Inflammatory macrophage (primary cell): ENCODE measurements around the gene FAM43A.

Experiments
- DNase-seq, 2 donors: peaks; one replicate each; pipeline ENCODE4 v3.0.0-alpha.2; 2020 to 2022

Gene FAM43A

DNA sequence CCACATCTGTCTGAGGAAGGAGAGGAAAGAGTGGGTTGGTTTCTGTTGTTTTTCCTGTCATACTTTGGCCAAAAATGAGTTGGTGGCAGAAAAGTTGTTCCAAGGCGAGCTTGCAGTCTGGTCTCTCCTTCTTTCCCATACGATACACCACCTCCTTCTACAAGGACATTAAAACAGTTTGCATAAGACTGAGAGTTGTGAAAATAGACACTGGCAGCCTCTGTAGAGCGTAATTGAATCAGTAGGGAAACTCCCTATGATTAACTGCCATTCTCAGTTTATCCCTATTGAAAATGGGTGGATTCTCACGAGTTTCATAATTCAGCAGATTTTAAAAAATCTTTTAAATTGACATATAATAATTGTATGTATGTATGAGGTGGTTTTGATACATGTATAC lies 10.0 kb upstream of the FAM43A start:
- DNase-seq = peak in 1 of 2 donors; percentile 58

DNA sequence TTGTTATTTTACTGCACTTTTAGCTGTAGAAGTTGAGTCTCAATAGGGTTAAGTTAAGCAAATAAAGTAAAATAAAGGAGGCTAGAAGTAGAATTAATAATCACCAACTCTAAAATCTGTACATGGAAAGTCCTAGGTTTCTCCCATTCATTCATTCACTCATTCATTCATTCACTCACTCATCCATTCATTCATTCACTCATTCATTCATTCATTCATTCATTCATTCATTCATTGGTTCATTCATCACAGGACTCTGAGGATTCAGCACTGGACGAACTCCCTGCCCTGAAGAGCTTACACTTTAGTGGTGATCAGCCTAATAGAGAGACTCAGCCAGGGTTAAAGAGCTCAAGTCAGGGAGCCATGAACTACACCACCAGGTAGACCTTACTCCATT lies 9.2 kb upstream of the FAM43A start:
- no peak for DNase-seq

DNA sequence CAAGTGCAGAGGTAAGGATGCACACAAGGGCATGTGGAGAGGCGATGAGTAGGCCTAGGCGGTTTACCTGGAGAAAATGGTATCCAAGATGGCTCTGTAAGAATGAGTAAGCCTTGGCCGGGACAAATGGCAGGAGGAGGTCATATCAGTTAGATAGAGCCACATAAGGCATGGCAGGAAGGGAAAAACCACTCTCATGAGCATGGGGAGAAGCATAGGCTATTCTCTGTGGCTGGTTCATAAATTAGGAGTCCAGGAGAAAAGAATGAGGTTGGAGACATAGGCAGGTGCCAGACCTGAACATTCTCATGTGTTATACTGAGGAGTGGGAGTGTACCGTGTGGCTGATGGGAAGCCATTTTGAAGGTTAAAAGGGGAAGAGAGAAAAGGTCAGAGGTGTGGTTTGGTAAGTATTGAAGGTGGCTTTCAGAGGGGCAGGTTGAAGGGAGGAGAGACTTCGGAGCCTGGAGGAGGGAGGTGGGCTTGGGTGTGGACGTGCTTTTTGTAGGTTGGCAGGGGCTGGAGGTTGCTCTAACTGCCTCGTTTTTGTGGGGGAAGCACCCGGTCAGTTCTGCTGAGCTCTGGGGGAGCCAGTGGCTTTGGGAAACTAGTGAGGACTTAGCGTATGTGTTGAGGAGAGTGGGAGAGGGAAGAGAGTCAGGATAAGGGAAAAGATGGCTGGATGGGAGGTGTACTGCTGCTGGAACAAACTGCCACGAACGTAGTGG lies 4.6 kb upstream of the FAM43A start:
- no peak for DNase-seq

GRCh38 chr3:194682189-194682693 lies 3.4 kb upstream of the FAM43A start:
- peak in 1 of 2 donors; percentile 77 for DNase-seq

DNA sequence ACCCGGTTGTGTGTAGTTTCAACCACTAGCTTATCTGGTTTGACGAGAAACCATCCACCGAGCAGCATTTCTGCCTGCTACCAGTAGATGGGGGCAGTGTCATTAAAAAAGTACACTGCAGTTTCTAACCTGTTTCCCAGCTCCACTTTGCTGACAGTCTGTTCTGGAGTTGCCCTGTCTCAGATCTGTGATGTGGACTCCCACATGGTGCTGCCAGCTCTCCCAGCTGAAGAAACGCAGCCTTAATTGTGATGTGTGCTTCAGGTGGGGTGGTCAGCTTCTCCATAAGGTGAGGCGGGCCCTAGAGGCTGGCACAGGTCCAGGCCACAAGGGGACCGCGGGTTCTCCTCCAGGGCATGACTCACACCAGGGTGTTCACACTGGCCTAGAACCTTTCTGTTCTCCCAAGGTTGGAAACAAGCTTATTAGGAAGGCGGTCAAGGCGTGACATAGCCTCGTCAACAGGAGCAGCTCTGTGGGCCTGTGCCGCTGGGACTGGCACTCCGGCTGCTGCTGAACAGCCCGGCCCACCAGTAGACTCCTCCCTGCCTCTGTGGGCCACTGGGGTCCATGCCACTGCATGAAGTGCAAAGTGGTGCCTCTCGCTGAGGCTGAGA lies 2.9 kb upstream of the FAM43A start:
- peak in 1 of 2 donors; percentile 70 for DNase-seq

- DNase-seq = no peak
These were observed 2.3 kb upstream of the FAM43A start for GRCh38 chr3:194683380-194683779.

GRCh38 chr3:194685065-194685717 lies 492 bp upstream of the FAM43A start:
- no peak for DNase-seq

GRCh38 chr3:194686414-194686815 lies 732 bp downstream of the FAM43A start:
- DNase-seq = peak in 1 of 2 donors; percentile 18

DNA sequence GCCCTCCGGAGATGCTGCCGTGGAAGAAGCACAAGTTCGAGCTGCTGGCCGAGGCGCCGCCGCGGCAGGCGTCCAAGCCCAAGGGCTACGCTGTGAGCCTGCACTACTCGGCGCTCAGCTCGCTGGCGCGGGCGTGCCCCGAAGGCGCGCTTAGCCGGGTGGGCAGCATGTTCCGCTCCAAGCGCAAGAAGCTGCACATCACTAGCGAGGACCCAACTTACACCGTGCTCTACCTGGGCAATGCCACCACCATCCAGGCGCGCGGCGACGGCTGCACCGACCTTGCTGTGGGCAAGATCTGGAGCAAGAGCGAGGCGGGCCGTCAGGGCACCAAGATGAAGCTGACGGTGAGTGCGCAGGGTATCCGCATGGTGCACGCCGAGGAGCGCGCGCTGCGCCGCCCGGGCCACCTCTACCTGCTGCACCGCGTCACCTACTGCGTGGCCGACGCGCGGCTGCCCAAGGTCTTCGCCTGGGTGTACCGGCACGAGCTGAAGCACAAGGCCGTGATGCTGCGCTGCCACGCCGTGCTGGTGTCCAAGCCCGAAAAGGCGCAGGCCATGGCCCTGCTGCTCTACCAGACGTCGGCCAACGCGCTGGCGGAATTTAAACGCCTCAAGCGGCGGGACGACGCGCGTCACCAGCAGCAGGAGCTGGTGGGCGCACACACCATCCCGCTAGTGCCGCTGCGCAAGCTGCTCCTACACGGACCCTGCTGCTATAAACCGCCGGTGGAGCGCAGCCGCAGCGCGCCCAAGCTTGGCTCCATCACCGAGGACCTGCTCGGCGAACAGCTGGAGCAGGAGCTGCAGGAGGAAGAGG lies 1.3 kb downstream of the FAM43A start:
- peak in 1 of 2 donors; percentile 24 for DNase-seq

DNA sequence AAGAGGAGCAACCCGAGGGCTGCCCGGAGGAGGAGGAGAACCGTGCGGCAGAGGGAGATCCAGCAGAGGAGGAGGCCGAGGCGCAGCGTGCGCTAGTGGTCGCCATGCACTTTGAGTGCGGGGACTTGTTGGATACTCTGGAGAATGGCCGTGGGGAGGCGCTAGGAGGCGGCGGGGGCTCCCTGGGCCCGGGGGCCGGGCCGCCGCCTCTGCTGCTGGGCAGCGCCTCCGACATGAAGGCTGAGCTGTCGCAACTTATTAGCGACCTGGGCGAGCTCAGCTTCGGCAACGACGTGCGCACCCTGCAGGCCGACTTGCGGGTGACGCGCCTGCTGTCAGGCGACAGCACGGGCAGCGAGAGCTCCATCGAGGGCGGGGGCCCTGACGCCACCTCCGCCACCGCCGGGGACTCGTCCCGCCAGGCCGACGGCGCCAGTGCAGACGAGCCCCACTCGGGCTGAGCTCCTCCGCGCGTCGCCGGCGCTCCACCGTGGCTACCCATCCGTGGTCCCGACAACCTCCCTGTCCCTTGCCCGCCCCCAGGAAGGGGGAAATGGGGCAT lies 2.0 kb downstream of the FAM43A start:
- DNase-seq = peak; percentile 61 to 73

DNA sequence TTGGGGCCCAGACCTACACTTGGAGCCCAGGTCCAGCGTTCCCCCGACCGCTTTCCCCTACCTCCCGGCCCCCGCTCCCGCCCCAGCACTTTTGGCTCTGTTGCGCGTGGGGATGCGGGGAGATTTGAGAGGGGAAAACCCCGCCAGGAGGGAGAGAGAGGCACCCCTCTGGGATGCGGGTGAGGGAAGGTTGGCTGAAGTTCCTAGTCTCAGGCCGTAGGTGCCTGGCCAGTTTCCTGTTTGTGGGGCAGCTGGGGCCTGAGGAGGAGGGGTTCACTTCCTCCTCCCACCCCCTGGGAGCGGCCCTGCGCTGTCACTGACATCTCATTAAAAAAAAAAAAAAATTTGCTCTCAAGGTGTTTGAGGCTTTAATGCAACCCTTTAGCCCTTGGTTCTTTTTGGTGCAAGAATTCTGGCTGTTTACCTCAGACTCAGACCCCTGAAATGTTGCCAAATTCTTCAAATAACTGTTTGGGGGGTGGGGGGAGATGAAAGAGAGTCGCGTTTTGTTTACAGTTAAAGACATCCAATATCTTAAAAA lies 2.6 kb downstream of the FAM43A start:
- peak; percentile 45 to 66 for DNase-seq

DNA sequence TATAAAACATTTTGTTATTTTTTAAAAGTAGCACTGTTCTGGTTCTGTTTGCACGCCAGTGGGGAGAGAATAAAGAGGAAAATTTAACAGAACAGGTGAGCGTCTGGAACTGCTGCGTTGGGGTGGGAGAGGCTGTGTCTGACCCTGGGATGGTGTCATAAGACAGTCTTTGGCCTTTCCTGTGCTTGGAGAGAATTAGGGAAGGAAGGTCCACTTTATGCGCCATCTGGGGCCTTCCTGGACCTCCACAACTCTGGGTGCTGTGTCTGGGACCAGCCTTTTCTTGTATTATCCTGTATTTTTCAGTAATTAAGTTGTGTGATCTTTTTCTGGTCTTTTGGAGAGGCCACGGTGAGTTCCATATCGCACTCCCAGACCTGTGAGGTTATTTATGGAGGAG lies 3.3 kb downstream of the FAM43A start:
- DNase-seq = no peak

GRCh38 chr3:194689493-194689944 lies 3.8 kb downstream of the FAM43A start:
- DNase-seq = peak; percentile 10 to 65

- DNase-seq = no peak
These were observed 5.1 kb downstream of the FAM43A start for GRCh38 chr3:194690501-194691372.

GRCh38 chr3:194691481-194692283 lies 6.0 kb downstream of the FAM43A start:
- no peak for DNase-seq

DNA sequence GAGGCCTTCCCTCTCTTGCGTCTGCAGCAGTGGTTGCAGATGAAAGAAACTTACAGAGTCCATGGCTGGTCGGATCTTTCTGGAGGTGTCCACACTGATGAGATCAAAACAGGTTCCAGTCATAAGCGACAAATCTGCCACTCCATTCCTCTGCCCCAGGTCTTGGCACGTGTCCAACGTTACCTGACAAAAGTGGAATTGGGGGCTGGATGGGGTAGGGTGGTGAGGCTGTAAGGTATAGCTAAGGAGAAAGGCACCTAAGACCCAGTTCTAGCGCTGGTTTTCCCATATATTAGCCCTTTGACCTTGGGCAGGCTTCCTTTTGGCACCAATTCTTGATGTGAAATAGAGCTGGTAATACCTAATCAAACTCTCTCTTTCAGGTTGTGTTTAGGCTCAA lies 11.0 kb downstream of the FAM43A start:
- DNase-seq = no peak

- DNase-seq = no peak
These were observed 16.9 kb downstream of the FAM43A start for GRCh38 chr3:194702545-194702944.

- no peak for DNase-seq
These were observed 19.5 kb downstream of the FAM43A start for GRCh38 chr3:194705227-194705626.

GRCh38 chr3:194705761-194706160 lies 20.1 kb downstream of the FAM43A start:
- no peak for DNase-seq

GRCh38 chr3:194707147-194707540 lies 21.5 kb downstream of the FAM43A start:
- no peak for DNase-seq
